ENCODE measurements around the gene HNRNPK. TPM values are rescaled to one million over a fixed set of nuclear protein-coding genes. Genes with fewer than 3 reads are reported as not detected.

The HNRNPK gene
- total and polyA plus RNA-seq, 2 of the 13 experiments (the other 11 are each of a cell fraction or from before 2014, with no cell fraction given): 321 to 712 TPM

DNA sequence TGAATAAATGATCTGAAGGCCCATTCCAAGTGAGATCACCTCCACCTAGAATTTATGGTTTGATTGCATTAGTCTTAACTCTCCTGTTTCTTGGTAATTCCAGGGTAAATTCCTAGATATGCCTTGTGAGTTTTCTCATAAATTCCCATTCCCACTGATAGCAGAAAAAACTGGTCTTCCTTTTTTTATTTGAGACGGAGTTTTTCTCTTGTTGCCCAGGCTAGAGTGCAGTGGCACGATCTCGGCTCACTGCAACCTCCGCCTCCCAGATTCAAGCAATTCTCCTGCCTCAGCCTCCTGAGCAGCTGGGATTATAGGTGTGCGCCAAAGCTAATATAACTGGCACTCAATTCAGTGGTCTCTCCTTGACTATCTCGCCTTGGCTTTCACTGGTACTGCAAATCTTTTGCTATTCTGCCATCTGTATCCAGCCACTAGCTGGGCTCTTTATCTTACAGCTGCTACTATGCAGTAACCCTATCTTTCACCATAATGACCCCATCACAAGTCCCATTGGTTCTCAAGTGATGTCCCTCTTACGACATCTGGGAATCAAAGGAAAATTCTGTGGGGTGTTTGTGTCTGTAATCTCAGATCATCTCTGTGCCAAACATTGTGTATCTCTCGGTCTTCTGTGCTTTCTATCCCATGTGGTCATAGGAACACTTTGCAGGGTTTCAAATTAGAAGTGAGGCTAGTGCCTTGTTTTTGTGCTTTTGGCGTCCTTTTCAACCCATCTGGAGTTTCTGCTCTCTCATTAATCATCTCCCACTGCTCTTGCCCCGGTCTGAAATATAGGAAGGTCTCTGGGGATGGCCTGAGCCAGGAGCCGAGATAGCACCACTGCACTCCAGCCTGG lies 14.4 kb downstream of the HNRNPK start:
- no peak for FAIRE-seq
- BruUV-seq (replicated peaks): no TSS peak
- Histone ChIP-seq H4K20me1 (ENCODE audit: insufficient read depth, low read length) (peaks cover 11% of the 10 kb centered on the region), H3K36me3 (replicated peaks in 1 of 2; ENCODE audit: control insufficient read depth in 1 of 2, insufficient read depth in 2 of 2, low read length in 2 of 2) (peaks cover 3 to 23% of the 10 kb centered on the region in 2 experiments; a peak in 3 of 5 replicates), H3K4me1 (ENCODE audit: insufficient read depth, low read length) (peaks cover 9% of the 10 kb centered on the region), H3K27ac (ENCODE audit: extremely low read length, insufficient read depth, low read length) (peak overlapping the region; percentile 17), H2AFZ (ENCODE audit: low read length) (no peak overlapping the region), H3K4me2 (ENCODE audit: low read depth, low read length) (no peak overlapping the region), H3K79me2 (ENCODE audit: insufficient read depth, low read length) (no peaks in the 10 kb centered on the region), H3K4me3 (replicated peaks in 1 of 3; ENCODE audit: insufficient read depth in 1 of 3, low read depth in 2 of 3, low read length in 3 of 3) (no peak overlapping the region), H3K9me3 (ENCODE audit: low read length) (no peaks in the 10 kb centered on the region), H3K27me3 (ENCODE audit: control insufficient read depth in 1 of 2, insufficient read depth in 2 of 2, low read length in 2 of 2) (no peaks in the 10 kb centered on the region), H3K9ac (ENCODE audit: insufficient read depth, low read depth, low read length) (no peak overlapping the region)
- peak; percentile 73 for DNase-seq (ENCODE audit: low spot score)
- ChIA-PET POLR2A (interaction anchor here (1.2 to 2.1 kb wide), 2 partner anchors 9 to 15 kb away, joined by 7 to 20 read pairs; partner anchors contain the start of genes HNRNPK and RMI1), CTCF (ENCODE audit: low intra/inter-chr PET ratio, low total read pairs) (no interaction called here)
- 72% methylated on average over 11 of the region's 11 CpGs for WGBS (ENCODE audit: low lambda C conversion rate)
- peak; percentile 39 for ATAC-seq
- intact Hi-C loops (cut with micrococcal nuclease; ENCODE audit: unreplicated experiment) (no loop called here), in situ Hi-C loops (cut with HindIII; ENCODE audit: extremely low pct_ligation_motif_present, low pct_unique_long_range_greater_than_20kb) (no loop called here)
- TF ChIP-seq MBD4 (IDR thresholded peaks at IDR 0.05; ENCODE audit: borderline replicate concordance, low read length) (peak; percentile 32; the same call in 1 of the 2 replicates), KLF16 (CRISPR knock-in tag; IDR thresholded peaks at IDR 0.05) (0 out of 4 replicates have a peak, but pooled peaks of 1 of the 2 experiments have one; percentile 32), SSRP1 (CRISPR knock-in tag; IDR thresholded peaks at IDR 0.05) (0 out of 2 replicates have a peak, but pooled peaks have one; percentile 56), MXI1 (IDR thresholded peaks at IDR 0.05; ENCODE audit: borderline replicate concordance, low read depth, low read length) (0 out of 3 replicates have a peak, but pooled peaks have one; percentile 36), SALL2 (CRISPR knock-in tag; IDR thresholded peaks at IDR 0.05) (peak; percentile 49; the same call in 1 of the 2 replicates), POLR2G (IDR thresholded peaks at IDR 0.05; ENCODE audit: low read depth, low read length) (peak; percentile 72; the same call in 1 of the 2 replicates), ZNF337 (CRISPR knock-in tag; IDR thresholded peaks at IDR 0.05; ENCODE audit: borderline replicate concordance, low read depth) (no peak), ZNF124 (CRISPR knock-in tag; IDR thresholded peaks at IDR 0.05) (no peak), AGO2 (optimal IDR thresholded peaks at IDR 0.05; ENCODE audit: low read depth, low read length) (peak; percentile 73), SOX6 (IDR thresholded peaks at IDR 0.05) (no peak), SOX6 (CRISPR knock-in tag; IDR thresholded peaks at IDR 0.05) (0 out of 2 replicates have a peak, but pooled peaks have one; percentile 15), CEBPB (IDR thresholded peaks at IDR 0.05; ENCODE audit: borderline replicate concordance, low read depth, low read length) (peak; percentile 62; the same call in 1 of the 2 replicates), PRMT3 (CRISPR knock-in tag; IDR thresholded peaks at IDR 0.05; ENCODE audit: borderline replicate concordance, low read depth) (no peak), REPIN1 (CRISPR knock-in tag; IDR thresholded peaks at IDR 0.05; ENCODE audit: borderline replicate concordance, low read depth) (no peak), ZNF121 (CRISPR knock-in tag; IDR thresholded peaks at IDR 0.05) (no peak), ASH2L (IDR thresholded peaks at IDR 0.05; ENCODE audit: insufficient read length, low read depth, low read length) (peak; percentile 9), RBFOX2 (IDR thresholded peaks at IDR 0.05; ENCODE audit: low read depth, low read length) (peak; percentile 29; the same call in 1 of the 2 replicates), ZNF564 (CRISPR knock-in tag; IDR thresholded peaks at IDR 0.05) (no peak), POLR2A (IDR thresholded peaks at IDR 0.05; ENCODE audit: insufficient read depth in 1 of 2, low read depth in 2 of 2, low read length in 2 of 2) (peak; percentile 10 to 56; a peak in 3 of 4 replicates), PAF1 (CRISPR knock-in tag; IDR thresholded peaks at IDR 0.05) (peak; percentile 92; the same call in 1 of the 2 replicates), PRPF4 (IDR thresholded peaks at IDR 0.05; ENCODE audit: low read depth, low read length, poor library complexity, severe bottlenecking) (no peak), RBM22 (optimal IDR thresholded peaks at IDR 0.05; ENCODE audit: low read length) (peak; percentile 76)
- TF ChIP-seq, protein P1, sequence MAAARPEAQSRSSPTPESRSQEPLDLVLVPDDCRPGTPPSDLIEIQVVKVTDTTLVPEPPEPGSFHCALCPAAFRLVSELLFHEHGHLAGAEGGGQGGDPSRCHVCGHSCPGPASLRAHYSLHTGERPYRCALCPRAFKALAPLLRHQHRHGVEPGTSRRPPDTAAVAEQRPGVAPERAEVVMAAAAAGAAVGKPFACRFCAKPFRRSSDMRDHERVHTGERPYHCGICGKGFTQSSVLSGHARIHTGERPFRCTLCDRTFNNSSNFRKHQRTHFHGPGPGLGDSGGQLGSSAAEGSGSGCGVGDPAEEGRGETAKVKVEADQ (CRISPR knock-in tag; IDR thresholded peaks at IDR 0.05; ENCODE audit: borderline replicate concordance): no peak
- TF ChIP-seq, protein P2, sequence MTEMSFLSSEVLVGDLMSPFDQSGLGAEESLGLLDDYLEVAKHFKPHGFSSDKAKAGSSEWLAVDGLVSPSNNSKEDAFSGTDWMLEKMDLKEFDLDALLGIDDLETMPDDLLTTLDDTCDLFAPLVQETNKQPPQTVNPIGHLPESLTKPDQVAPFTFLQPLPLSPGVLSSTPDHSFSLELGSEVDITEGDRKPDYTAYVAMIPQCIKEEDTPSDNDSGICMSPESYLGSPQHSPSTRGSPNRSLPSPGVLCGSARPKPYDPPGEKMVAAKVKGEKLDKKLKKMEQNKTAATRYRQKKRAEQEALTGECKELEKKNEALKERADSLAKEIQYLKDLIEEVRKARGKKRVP (CRISPR knock-in tag; IDR thresholded peaks at IDR 0.05): peak in 1 of 2 experiments; percentile 7; a peak in 1 of 4 replicates

Measured in HepG2 (cell line).